ENCODE data around the gene PELI2.

PELI2 gene

DNA sequence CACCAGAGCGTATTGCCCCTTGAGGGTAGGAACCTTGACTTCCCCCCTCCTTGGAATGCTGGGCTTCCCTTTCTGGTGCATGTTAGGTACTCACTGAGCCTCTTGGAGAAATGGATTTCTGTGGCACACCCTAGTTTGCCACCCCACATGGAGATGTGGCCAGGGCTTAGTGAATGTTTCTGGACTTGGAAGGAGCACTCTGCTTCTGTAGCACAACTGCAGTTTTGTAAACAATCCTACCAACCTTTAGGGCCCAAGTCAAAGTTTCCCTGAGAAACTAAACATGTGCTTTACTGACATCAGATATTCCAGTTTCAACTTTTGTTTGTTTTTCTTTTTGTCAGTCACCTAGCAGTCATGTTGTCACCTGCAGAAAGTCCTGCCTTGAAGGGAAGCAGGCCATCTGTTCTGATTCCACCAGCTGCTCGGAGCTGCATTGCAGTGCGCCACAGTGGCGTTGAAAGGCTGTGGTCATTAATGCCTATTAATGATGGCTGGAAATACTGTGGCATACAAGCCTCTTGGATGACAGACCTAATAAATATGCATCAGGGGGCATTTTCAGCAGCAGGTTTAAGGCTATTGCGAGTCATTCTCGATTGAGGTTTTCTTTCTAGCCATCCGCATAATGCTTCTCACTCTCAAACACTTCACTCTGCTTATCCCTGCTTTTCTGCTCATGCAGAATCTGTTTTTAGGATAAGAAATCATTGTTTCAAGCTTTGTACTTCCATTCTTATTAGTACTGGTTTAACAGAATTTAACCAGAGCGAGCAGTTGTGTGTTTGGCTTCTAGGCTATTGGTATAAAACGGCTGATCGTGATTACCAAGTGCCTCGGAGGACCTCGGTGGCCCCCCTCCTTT, 7.8 kb downstream of the PELI2 start:
- Histone ChIP-seq H3K4me3 (IDR thresholded peaks at IDR 0.05; ENCODE audit: insufficient read depth, low read depth, low read length) (no peak overlapping the region), H3K27me3 (ENCODE audit: insufficient read depth, low read depth) (no peaks in the 10 kb centered on the region), H3K27ac (no peak overlapping the region), H3K4me2 (no peak overlapping the region), H3K79me2 (ENCODE audit: insufficient read depth, low read depth) (no peaks in the 10 kb centered on the region), H3K4me1 (ENCODE audit: low read depth, poor library complexity, severe bottlenecking) (peaks cover 12% of the 10 kb centered on the region), H3K9ac (no peak overlapping the region), H2AFZ (ENCODE audit: low read depth) (no peak overlapping the region), H3K36me3 (ENCODE audit: insufficient read depth) (no peaks in the 10 kb centered on the region), H4K20me1 (ENCODE audit: insufficient read depth) (no peaks in the 10 kb centered on the region)
- TF ChIP-seq, protein P1, sequence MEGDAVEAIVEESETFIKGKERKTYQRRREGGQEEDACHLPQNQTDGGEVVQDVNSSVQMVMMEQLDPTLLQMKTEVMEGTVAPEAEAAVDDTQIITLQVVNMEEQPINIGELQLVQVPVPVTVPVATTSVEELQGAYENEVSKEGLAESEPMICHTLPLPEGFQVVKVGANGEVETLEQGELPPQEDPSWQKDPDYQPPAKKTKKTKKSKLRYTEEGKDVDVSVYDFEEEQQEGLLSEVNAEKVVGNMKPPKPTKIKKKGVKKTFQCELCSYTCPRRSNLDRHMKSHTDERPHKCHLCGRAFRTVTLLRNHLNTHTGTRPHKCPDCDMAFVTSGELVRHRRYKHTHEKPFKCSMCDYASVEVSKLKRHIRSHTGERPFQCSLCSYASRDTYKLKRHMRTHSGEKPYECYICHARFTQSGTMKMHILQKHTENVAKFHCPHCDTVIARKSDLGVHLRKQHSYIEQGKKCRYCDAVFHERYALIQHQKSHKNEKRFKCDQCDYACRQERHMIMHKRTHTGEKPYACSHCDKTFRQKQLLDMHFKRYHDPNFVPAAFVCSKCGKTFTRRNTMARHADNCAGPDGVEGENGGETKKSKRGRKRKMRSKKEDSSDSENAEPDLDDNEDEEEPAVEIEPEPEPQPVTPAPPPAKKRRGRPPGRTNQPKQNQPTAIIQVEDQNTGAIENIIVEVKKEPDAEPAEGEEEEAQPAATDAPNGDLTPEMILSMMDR (conservative IDR thresholded peaks at IDR 0.05; ENCODE audit: low read depth, low read length): no peak

DNA sequence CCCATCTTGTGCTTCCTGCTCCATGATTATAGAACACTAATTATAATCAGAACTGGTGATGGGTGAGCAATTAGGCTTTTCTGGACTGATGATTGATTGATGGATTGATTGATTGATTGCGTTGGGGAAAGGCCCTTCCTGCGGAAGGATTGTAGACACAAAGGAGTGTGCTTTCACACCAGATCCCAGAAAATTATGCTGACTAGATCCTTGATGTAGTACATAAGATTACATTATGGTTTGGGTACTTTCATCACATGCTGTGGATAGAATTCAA, 8.4 kb downstream of the PELI2 start:
- H3K4me3 ChIP-seq (IDR thresholded peaks at IDR 0.05; ENCODE audit: insufficient read depth, low read depth, low read length): no peak overlapping the region
- no peaks in the 10 kb centered on the region for H3K36me3 ChIP-seq (ENCODE audit: insufficient read depth)
- H3K4me2 ChIP-seq: no peak overlapping the region
- H3K9ac ChIP-seq: no peak overlapping the region
- peaks cover 12% of the 10 kb centered on the region for H3K4me1 ChIP-seq (ENCODE audit: low read depth, poor library complexity, severe bottlenecking)
- no peaks in the 10 kb centered on the region for H3K79me2 ChIP-seq (ENCODE audit: insufficient read depth, low read depth)
- TF ChIP-seq, protein P1 (conservative IDR thresholded peaks at IDR 0.05; ENCODE audit: low read depth, low read length): no peak
- H4K20me1 ChIP-seq (ENCODE audit: insufficient read depth): no peaks in the 10 kb centered on the region
- H2AFZ ChIP-seq (ENCODE audit: low read depth): no peak overlapping the region
- no peak overlapping the region for H3K27ac ChIP-seq
- no peaks in the 10 kb centered on the region for H3K27me3 ChIP-seq (ENCODE audit: insufficient read depth, low read depth)

DNA sequence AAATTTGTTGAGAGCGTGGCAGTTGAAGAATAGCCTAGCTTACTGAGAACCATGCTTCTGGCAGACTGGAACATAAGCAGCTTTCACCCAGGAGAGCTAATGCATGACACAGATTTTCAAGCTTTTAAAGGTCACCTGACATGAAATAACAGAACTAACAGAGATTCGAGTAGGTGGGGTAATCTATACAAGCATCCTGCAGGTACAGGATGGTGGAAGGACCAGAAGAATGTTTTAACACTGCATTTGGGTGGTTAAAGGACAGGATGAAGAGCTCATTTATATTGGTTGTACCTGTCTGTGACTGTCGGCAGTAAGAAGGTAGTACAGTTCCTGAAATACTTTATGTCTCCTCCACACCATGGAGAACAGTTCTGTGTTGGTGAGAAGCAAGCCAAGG, 8.9 kb downstream of the PELI2 start:
- TF ChIP-seq, protein P1 (conservative IDR thresholded peaks at IDR 0.05; ENCODE audit: low read depth, low read length): no peak
- no peaks in the 10 kb centered on the region for H3K36me3 ChIP-seq (ENCODE audit: insufficient read depth)
- H3K4me3 ChIP-seq (IDR thresholded peaks at IDR 0.05; ENCODE audit: insufficient read depth, low read depth, low read length): no peak overlapping the region
- no peaks in the 10 kb centered on the region for H3K79me2 ChIP-seq (ENCODE audit: insufficient read depth, low read depth)
- no peak overlapping the region for H2AFZ ChIP-seq (ENCODE audit: low read depth)
- H3K9ac ChIP-seq: no peak overlapping the region
- H3K27me3 ChIP-seq (ENCODE audit: insufficient read depth, low read depth): no peaks in the 10 kb centered on the region
- no peak overlapping the region for H3K27ac ChIP-seq
- H3K4me1 ChIP-seq (ENCODE audit: low read depth, poor library complexity, severe bottlenecking): peaks cover 12% of the 10 kb centered on the region
- H3K4me2 ChIP-seq: no peak overlapping the region
- H4K20me1 ChIP-seq (ENCODE audit: insufficient read depth): no peaks in the 10 kb centered on the region

DNA sequence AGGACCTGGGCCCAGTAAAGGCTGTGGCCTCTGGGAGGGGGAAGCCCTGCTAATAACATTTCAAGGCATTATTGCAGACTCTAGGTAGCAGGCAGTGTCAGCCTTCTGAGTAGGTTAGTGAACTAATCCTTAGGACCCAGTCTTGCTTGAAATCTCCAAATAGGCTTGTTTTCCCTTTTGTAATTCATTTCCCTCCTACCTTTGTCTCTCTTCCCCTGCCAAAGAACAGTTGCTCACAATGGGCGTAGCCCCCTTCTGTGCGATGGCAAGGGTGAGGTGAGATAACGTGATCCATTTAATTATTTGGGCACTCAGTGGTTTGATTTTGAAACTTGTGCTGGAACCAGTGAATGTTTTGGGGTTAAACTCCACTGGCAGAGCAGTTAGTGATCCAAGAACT, 10.9 kb downstream of the PELI2 start:
- Histone ChIP-seq H3K4me2 (no peak overlapping the region), H2AFZ (ENCODE audit: low read depth) (no peak overlapping the region), H3K36me3 (ENCODE audit: insufficient read depth) (no peaks in the 10 kb centered on the region), H3K27ac (no peak overlapping the region), H3K79me2 (ENCODE audit: insufficient read depth, low read depth) (no peaks in the 10 kb centered on the region), H3K4me1 (ENCODE audit: low read depth, poor library complexity, severe bottlenecking) (no peaks in the 10 kb centered on the region), H4K20me1 (ENCODE audit: insufficient read depth) (no peaks in the 10 kb centered on the region), H3K9ac (no peak overlapping the region), H3K27me3 (ENCODE audit: insufficient read depth, low read depth) (no peaks in the 10 kb centered on the region), H3K4me3 (IDR thresholded peaks at IDR 0.05; ENCODE audit: insufficient read depth, low read depth, low read length) (no peak overlapping the region)
- TF ChIP-seq, protein P1 (conservative IDR thresholded peaks at IDR 0.05; ENCODE audit: low read depth, low read length): no peak
